OCI-LY3 (cell line): Measurements from ENCODE around the gene DENND1A.

Experiments used
- EZH2phosphoT487 ChIP-seq: fragments of 200-600 bp; shearing (Covaris generic); IDR thresholded peaks from 2 replicates; pipeline ENCODE4 v1.6.1; 2018; ENCODE audit warnings: antibody characterized with exemption, mixed run types, low read depth
- TF ChIP-seq, protein P1 (sequence below): fragments of 200-600, 300-600 bp; sonication (generic); IDR thresholded peaks from 2 replicates; pipeline ENCODE4 v1.5.1; 2014; ENCODE audit warnings: antibody characterized with exemption, low read length, low read depth

DNA sequence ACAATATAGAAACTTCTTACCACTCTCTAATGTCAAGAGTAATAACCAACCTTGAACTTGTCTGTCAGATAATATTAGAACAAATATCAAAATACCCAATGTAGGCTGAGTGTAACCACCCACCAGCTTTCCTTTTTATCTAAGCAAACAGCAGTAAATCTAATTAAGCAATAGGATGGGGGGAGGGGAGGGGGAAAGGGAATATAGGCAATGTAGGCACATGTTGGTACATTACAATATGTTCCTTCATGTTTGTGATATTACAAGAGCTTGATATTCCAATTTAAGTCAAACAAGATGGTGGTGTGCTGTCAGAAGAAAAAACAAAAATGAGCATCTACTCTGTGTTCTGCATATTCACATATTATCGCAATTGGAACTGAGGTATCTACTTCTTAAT is 158.2 kb downstream of the DENND1A start:
- TF ChIP-seq, protein P1, sequence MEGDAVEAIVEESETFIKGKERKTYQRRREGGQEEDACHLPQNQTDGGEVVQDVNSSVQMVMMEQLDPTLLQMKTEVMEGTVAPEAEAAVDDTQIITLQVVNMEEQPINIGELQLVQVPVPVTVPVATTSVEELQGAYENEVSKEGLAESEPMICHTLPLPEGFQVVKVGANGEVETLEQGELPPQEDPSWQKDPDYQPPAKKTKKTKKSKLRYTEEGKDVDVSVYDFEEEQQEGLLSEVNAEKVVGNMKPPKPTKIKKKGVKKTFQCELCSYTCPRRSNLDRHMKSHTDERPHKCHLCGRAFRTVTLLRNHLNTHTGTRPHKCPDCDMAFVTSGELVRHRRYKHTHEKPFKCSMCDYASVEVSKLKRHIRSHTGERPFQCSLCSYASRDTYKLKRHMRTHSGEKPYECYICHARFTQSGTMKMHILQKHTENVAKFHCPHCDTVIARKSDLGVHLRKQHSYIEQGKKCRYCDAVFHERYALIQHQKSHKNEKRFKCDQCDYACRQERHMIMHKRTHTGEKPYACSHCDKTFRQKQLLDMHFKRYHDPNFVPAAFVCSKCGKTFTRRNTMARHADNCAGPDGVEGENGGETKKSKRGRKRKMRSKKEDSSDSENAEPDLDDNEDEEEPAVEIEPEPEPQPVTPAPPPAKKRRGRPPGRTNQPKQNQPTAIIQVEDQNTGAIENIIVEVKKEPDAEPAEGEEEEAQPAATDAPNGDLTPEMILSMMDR = no peak
- no peak for TF ChIP-seq EZH2phosphoT487
